Ishikawa (cell line): ENCODE measurements around the gene RMI2.

Source experiments
- CEBPB ChIP-seq: IDR thresholded peaks from 2 replicates; pipeline ENCODE4 v1.6.1; 2012
- CREB1 ChIP-seq: IDR thresholded peaks from 2 replicates; pipeline ENCODE4 v1.6.1; 2012; ENCODE audit warnings: low read depth
- EGR1 ChIP-seq: IDR thresholded peaks from 2 replicates; pipeline ENCODE4 v1.6.1; 2012
- EP300 ChIP-seq: IDR thresholded peaks from 2 replicates; pipeline ENCODE4 v1.6.1; 2012; ENCODE audit warnings: borderline replicate concordance
- FOXM1 ChIP-seq: IDR thresholded peaks from 2 replicates; pipeline ENCODE4 v1.6.1; 2012; ENCODE audit warnings: low read depth, borderline replicate concordance
- MAX ChIP-seq: IDR thresholded peaks from 2 replicates; pipeline ENCODE4 v1.6.1; 2012
- RAD21 ChIP-seq: IDR thresholded peaks from 2 replicates; pipeline ENCODE4 v1.6.1; 2012; ENCODE audit warnings: low read depth
- REST ChIP-seq: IDR thresholded peaks from 2 replicates; pipeline ENCODE4 v1.6.1; 2012; ENCODE audit warnings: low read depth, mild to moderate bottlenecking
- TAF1 ChIP-seq: IDR thresholded peaks from 2 replicates; pipeline ENCODE4 v1.6.1; 2012; ENCODE audit warnings: low read depth, mild to moderate bottlenecking
- TEAD4 ChIP-seq: IDR thresholded peaks from 2 replicates; pipeline ENCODE4 v1.6.1; 2012
- USF1 ChIP-seq: IDR thresholded peaks from 2 replicates; pipeline ENCODE4 v1.6.1; 2012
- YY1 ChIP-seq: IDR thresholded peaks from 2 replicates; pipeline ENCODE4 v1.6.1; 2012; ENCODE audit warnings: low read depth
- ZBTB7A ChIP-seq: IDR thresholded peaks from 2 replicates; pipeline ENCODE4 v1.6.1; 2012; ENCODE audit warnings: low read depth

- TF ChIP-seq REST, result no peak
- TF ChIP-seq EP300, result no peak
- no peak for TF ChIP-seq FOXM1
- TF ChIP-seq MAX, result no peak
- TF ChIP-seq YY1, result no peak
- no peak for TF ChIP-seq RAD21
- no peak for TF ChIP-seq TEAD4
- TF ChIP-seq TAF1, result no peak
- TF ChIP-seq CREB1, result no peak
- no peak for TF ChIP-seq ZBTB7A
- no peak for TF ChIP-seq USF1
- no peak for TF ChIP-seq CEBPB
- TF ChIP-seq EGR1, result no peak
Observed at GRCh38 chr16:11358531-11358930, 13.3 kb downstream of the RMI2 start.
